ENCODE measurements around the gene PTGER2.

DNA sequence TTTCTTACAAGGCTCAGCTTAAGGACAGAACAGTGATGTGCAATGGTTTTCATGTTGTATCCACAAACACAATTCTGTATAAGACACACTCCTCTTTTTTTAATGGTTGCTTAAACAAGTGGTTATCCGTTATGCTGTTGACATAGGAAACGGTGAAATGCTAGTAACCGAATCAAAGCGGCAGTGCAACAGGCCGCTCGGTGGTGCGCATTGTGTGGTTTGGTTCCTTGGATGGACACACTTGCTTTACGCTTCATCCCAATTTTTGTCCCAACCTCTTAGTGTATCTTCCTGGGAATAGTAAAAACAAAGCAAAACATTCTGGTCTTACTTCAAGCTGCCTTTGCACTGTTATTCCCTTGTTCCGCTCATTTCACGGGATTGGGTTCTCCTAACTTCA is 650 bp upstream of the PTGER2 start:
- TF ChIP-seq, protein P1, sequence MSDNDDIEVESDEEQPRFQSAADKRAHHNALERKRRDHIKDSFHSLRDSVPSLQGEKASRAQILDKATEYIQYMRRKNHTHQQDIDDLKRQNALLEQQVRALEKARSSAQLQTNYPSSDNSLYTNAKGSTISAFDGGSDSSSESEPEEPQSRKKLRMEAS (IDR thresholded peaks at IDR 0.05): no peak
- TF ChIP-seq, protein P2, sequence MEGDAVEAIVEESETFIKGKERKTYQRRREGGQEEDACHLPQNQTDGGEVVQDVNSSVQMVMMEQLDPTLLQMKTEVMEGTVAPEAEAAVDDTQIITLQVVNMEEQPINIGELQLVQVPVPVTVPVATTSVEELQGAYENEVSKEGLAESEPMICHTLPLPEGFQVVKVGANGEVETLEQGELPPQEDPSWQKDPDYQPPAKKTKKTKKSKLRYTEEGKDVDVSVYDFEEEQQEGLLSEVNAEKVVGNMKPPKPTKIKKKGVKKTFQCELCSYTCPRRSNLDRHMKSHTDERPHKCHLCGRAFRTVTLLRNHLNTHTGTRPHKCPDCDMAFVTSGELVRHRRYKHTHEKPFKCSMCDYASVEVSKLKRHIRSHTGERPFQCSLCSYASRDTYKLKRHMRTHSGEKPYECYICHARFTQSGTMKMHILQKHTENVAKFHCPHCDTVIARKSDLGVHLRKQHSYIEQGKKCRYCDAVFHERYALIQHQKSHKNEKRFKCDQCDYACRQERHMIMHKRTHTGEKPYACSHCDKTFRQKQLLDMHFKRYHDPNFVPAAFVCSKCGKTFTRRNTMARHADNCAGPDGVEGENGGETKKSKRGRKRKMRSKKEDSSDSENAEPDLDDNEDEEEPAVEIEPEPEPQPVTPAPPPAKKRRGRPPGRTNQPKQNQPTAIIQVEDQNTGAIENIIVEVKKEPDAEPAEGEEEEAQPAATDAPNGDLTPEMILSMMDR (IDR thresholded peaks at IDR 0.05; ENCODE audit: control extremely low read depth in 1 of 3, insufficient read depth in 1 of 3, low read depth in 1 of 3, low read length in 3 of 3): no peak
- TF ChIP-seq BACH1 (IDR thresholded peaks at IDR 0.05; ENCODE audit: low read length): no peak
- TF ChIP-seq, protein P3, sequence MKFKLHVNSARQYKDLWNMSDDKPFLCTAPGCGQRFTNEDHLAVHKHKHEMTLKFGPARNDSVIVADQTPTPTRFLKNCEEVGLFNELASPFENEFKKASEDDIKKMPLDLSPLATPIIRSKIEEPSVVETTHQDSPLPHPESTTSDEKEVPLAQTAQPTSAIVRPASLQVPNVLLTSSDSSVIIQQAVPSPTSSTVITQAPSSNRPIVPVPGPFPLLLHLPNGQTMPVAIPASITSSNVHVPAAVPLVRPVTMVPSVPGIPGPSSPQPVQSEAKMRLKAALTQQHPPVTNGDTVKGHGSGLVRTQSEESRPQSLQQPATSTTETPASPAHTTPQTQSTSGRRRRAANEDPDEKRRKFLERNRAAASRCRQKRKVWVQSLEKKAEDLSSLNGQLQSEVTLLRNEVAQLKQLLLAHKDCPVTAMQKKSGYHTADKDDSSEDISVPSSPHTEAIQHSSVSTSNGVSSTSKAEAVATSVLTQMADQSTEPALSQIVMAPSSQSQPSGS (IDR thresholded peaks at IDR 0.05; ENCODE audit: low read length): no peak
- TF ChIP-seq GTF2F1 (IDR thresholded peaks at IDR 0.05; ENCODE audit: borderline replicate concordance, low read depth, low read length): no peak
- TF ChIP-seq POLR2A (IDR thresholded peaks at IDR 0.05; ENCODE audit: control extremely low read depth in 1 of 2, low read depth in 2 of 2, low read length in 2 of 2): no peak
- TF ChIP-seq RFX5 (IDR thresholded peaks at IDR 0.05; ENCODE audit: borderline replicate concordance, low read depth, low read length): no peak
- no peak for TF ChIP-seq ZNF274 (IDR thresholded peaks at IDR 0.05; ENCODE audit: borderline replicate concordance, extremely low read depth, low read length)
